ENCODE data around the gene SOX6.

The SOX6 gene

GRCh38 chr11:15977116-15977515 lies 379.2 kb downstream of the SOX6 start:
- Histone ChIP-seq H3K9ac (ENCODE audit: low read length) (no peak overlapping the region), H3K36me3 (ENCODE audit: control insufficient read depth, insufficient read depth, low read length) (no peaks in the 10 kb centered on the region), H3K27me3 (ENCODE audit: control insufficient read depth, insufficient read depth, low read length) (peaks cover 7% of the 10 kb centered on the region; the same call in 1 of the 2 replicates), H3K27ac (ENCODE audit: low read depth, low read length) (no peak overlapping the region), H3K4me1 (ENCODE audit: control insufficient read depth, insufficient read depth, low read length) (no peaks in the 10 kb centered on the region), H3K9me3 (ENCODE audit: control insufficient read depth, insufficient read depth, low read depth, low read length) (no peaks in the 10 kb centered on the region), H3K4me3 (ENCODE audit: low read depth, low read length) (no peak overlapping the region)

GRCh38 chr11:15976433-15977045 lies 379.8 kb downstream of the SOX6 start:
- H3K27me3 ChIP-seq (ENCODE audit: control insufficient read depth, insufficient read depth, low read length), result peaks cover 7% of the 10 kb centered on the region; the same call in 1 of the 2 replicates
- no peak overlapping the region for H3K4me3 ChIP-seq (ENCODE audit: low read depth, low read length)
- H3K27ac ChIP-seq (ENCODE audit: low read depth, low read length), result no peak overlapping the region
- no peaks in the 10 kb centered on the region for H3K4me1 ChIP-seq (ENCODE audit: control insufficient read depth, insufficient read depth, low read length)
- no peak overlapping the region for H3K9ac ChIP-seq (ENCODE audit: low read length)
- H3K9me3 ChIP-seq (ENCODE audit: control insufficient read depth, insufficient read depth, low read depth, low read length), result no peaks in the 10 kb centered on the region
- no peaks in the 10 kb centered on the region for H3K36me3 ChIP-seq (ENCODE audit: control insufficient read depth, insufficient read depth, low read length)

- H3K4me3 ChIP-seq (ENCODE audit: low read depth, low read length), result no peak overlapping the region
- no peak overlapping the region for H3K9ac ChIP-seq (ENCODE audit: low read length)
Measured at GRCh38 chr11:15975742-15976141, 380.6 kb downstream of the SOX6 start.

GRCh38 chr11:15972838-15973237 lies 383.5 kb downstream of the SOX6 start:
- H3K4me1 ChIP-seq (ENCODE audit: control insufficient read depth, insufficient read depth, low read length), result peaks cover 16% of the 10 kb centered on the region

More at GRCh38 chr11:15975742-15976141, 380.6 kb downstream of the SOX6 start:
- no peaks in the 10 kb centered on the region for H3K4me1 ChIP-seq (ENCODE audit: control insufficient read depth, insufficient read depth, low read length)
- H3K27me3 ChIP-seq (ENCODE audit: control insufficient read depth, insufficient read depth, low read length), result peaks cover 7% of the 10 kb centered on the region; the same call in 1 of the 2 replicates
- H3K27ac ChIP-seq (ENCODE audit: low read depth, low read length), result no peak overlapping the region
- no peaks in the 10 kb centered on the region for H3K36me3 ChIP-seq (ENCODE audit: control insufficient read depth, insufficient read depth, low read length)
- no peaks in the 10 kb centered on the region for H3K9me3 ChIP-seq (ENCODE audit: control insufficient read depth, insufficient read depth, low read depth, low read length)

GRCh38 chr11:15971215-15971546 lies 385.2 kb downstream of the SOX6 start:
- no peaks in the 10 kb centered on the region for H3K27me3 ChIP-seq (ENCODE audit: control insufficient read depth, insufficient read depth, low read length)

More at GRCh38 chr11:15972838-15973237, 383.5 kb downstream of the SOX6 start:
- Histone ChIP-seq H3K27me3 (ENCODE audit: control insufficient read depth, insufficient read depth, low read length) (no peaks in the 10 kb centered on the region), H3K9ac (ENCODE audit: low read length) (no peak overlapping the region), H3K27ac (ENCODE audit: low read depth, low read length) (no peak overlapping the region), H3K9me3 (ENCODE audit: control insufficient read depth, insufficient read depth, low read depth, low read length) (no peaks in the 10 kb centered on the region), H3K36me3 (ENCODE audit: control insufficient read depth, insufficient read depth, low read length) (no peaks in the 10 kb centered on the region), H3K4me3 (ENCODE audit: low read depth, low read length) (no peak overlapping the region)

GRCh38 chr11:15970506-15971214 lies 385.7 kb downstream of the SOX6 start:
- Histone ChIP-seq H3K36me3 (ENCODE audit: control insufficient read depth, insufficient read depth, low read length) (no peaks in the 10 kb centered on the region), H3K27ac (ENCODE audit: low read depth, low read length) (no peak overlapping the region), H3K27me3 (ENCODE audit: control insufficient read depth, insufficient read depth, low read length) (no peaks in the 10 kb centered on the region), H3K9me3 (ENCODE audit: control insufficient read depth, insufficient read depth, low read depth, low read length) (no peaks in the 10 kb centered on the region), H3K4me3 (ENCODE audit: low read depth, low read length) (no peak overlapping the region), H3K4me1 (ENCODE audit: control insufficient read depth, insufficient read depth, low read length) (peaks cover 16% of the 10 kb centered on the region), H3K9ac (ENCODE audit: low read length) (no peak overlapping the region)

More at GRCh38 chr11:15971215-15971546, 385.2 kb downstream of the SOX6 start:
- Histone ChIP-seq H3K9me3 (ENCODE audit: control insufficient read depth, insufficient read depth, low read depth, low read length) (no peaks in the 10 kb centered on the region), H3K27ac (ENCODE audit: low read depth, low read length) (no peak overlapping the region), H3K4me3 (ENCODE audit: low read depth, low read length) (no peak overlapping the region), H3K9ac (ENCODE audit: low read length) (no peak overlapping the region), H3K4me1 (ENCODE audit: control insufficient read depth, insufficient read depth, low read length) (peaks cover 16% of the 10 kb centered on the region), H3K36me3 (ENCODE audit: control insufficient read depth, insufficient read depth, low read length) (no peaks in the 10 kb centered on the region)

GRCh38 chr11:15969701-15970329 lies 386.5 kb downstream of the SOX6 start:
- Histone ChIP-seq H3K4me1 (ENCODE audit: control insufficient read depth, insufficient read depth, low read length) (peaks cover 16% of the 10 kb centered on the region), H3K27ac (ENCODE audit: low read depth, low read length) (no peak overlapping the region), H3K9ac (ENCODE audit: low read length) (no peak overlapping the region), H3K27me3 (ENCODE audit: control insufficient read depth, insufficient read depth, low read length) (no peaks in the 10 kb centered on the region), H3K9me3 (ENCODE audit: control insufficient read depth, insufficient read depth, low read depth, low read length) (no peaks in the 10 kb centered on the region), H3K4me3 (ENCODE audit: low read depth, low read length) (no peak overlapping the region), H3K36me3 (ENCODE audit: control insufficient read depth, insufficient read depth, low read length) (no peaks in the 10 kb centered on the region)

GRCh38 chr11:15969281-15969680 lies 387.1 kb downstream of the SOX6 start:
- peak overlapping the region; percentile 23 for H3K9ac ChIP-seq (ENCODE audit: low read length)
- H3K27me3 ChIP-seq (ENCODE audit: control insufficient read depth, insufficient read depth, low read length), result no peaks in the 10 kb centered on the region
- no peaks in the 10 kb centered on the region for H3K9me3 ChIP-seq (ENCODE audit: control insufficient read depth, insufficient read depth, low read depth, low read length)
- peak overlapping the region; percentile 48; the same call in 1 of the 2 replicates for H3K27ac ChIP-seq (ENCODE audit: low read depth, low read length)
- no peak overlapping the region for H3K4me3 ChIP-seq (ENCODE audit: low read depth, low read length)
- H3K36me3 ChIP-seq (ENCODE audit: control insufficient read depth, insufficient read depth, low read length), result no peaks in the 10 kb centered on the region
- H3K4me1 ChIP-seq (ENCODE audit: control insufficient read depth, insufficient read depth, low read length), result peaks cover 16% of the 10 kb centered on the region

GRCh38 chr11:15968461-15969130 lies 387.8 kb downstream of the SOX6 start:
- no peak overlapping the region; the same call in 1 of the 2 replicates for H3K27ac ChIP-seq (ENCODE audit: low read depth, low read length)
- peaks cover 16% of the 10 kb centered on the region for H3K4me1 ChIP-seq (ENCODE audit: control insufficient read depth, insufficient read depth, low read length)
- H3K27me3 ChIP-seq (ENCODE audit: control insufficient read depth, insufficient read depth, low read length), result no peaks in the 10 kb centered on the region
- H3K9ac ChIP-seq (ENCODE audit: low read length), result no peak overlapping the region
- H3K4me3 ChIP-seq (ENCODE audit: low read depth, low read length), result no peak overlapping the region
- no peaks in the 10 kb centered on the region for H3K9me3 ChIP-seq (ENCODE audit: control insufficient read depth, insufficient read depth, low read depth, low read length)
- H3K36me3 ChIP-seq (ENCODE audit: control insufficient read depth, insufficient read depth, low read length), result no peaks in the 10 kb centered on the region

GRCh38 chr11:15967966-15968365 lies 388.4 kb downstream of the SOX6 start:
- H3K9ac ChIP-seq (ENCODE audit: low read length), result no peak overlapping the region
- no peak overlapping the region for H3K27ac ChIP-seq (ENCODE audit: low read depth, low read length)
- H3K9me3 ChIP-seq (ENCODE audit: control insufficient read depth, insufficient read depth, low read depth, low read length), result no peaks in the 10 kb centered on the region
- no peaks in the 10 kb centered on the region for H3K36me3 ChIP-seq (ENCODE audit: control insufficient read depth, insufficient read depth, low read length)
- no peaks in the 10 kb centered on the region for H3K27me3 ChIP-seq (ENCODE audit: control insufficient read depth, insufficient read depth, low read length)
- peaks cover 16% of the 10 kb centered on the region for H3K4me1 ChIP-seq (ENCODE audit: control insufficient read depth, insufficient read depth, low read length)
- no peak overlapping the region for H3K4me3 ChIP-seq (ENCODE audit: low read depth, low read length)

- no peak overlapping the region for H3K9ac ChIP-seq (ENCODE audit: low read length)
- H3K4me3 ChIP-seq (ENCODE audit: low read depth, low read length), result no peak overlapping the region
- no peaks in the 10 kb centered on the region for H3K27me3 ChIP-seq (ENCODE audit: control insufficient read depth, insufficient read depth, low read length)
- no peak overlapping the region for H3K27ac ChIP-seq (ENCODE audit: low read depth, low read length)
- H3K9me3 ChIP-seq (ENCODE audit: control insufficient read depth, insufficient read depth, low read depth, low read length), result no peaks in the 10 kb centered on the region
- H3K36me3 ChIP-seq (ENCODE audit: control insufficient read depth, insufficient read depth, low read length), result no peaks in the 10 kb centered on the region
- peaks cover 16% of the 10 kb centered on the region for H3K4me1 ChIP-seq (ENCODE audit: control insufficient read depth, insufficient read depth, low read length)
Measured at GRCh38 chr11:15967166-15967565, 389.2 kb downstream of the SOX6 start.

All from HUES6 (cell line).